Cardiac fibroblast (primary cell): ENCODE measurements around the gene MOCS2.

Experiments used
- DNase-seq, 2 donors: peaks; one replicate each; pipeline versions ENCODE4 v3.0.0 to v3.0.0-alpha.2; 2010; ENCODE audit warnings: low read depth in 2 of 2
- H3K4me3 ChIP-seq, 2 donors: replicated peaks in 1 of 2; 1 replicate in 1 of 2; 2 replicates in 1 of 2; pipeline ENCODE4 v1.5.1; 2011; ENCODE audit warnings: low read depth in 2 of 2, low read length in 2 of 2, mild to moderate bottlenecking in 2 of 2, moderate library complexity in 1 of 2
- TF ChIP-seq, protein P1 (sequence below): IDR thresholded peaks from one replicate; pipeline ENCODE4 v1.5.1; 2011; ENCODE audit warnings: low read depth, mild to moderate bottlenecking, low read length, inconsistent platforms

The MOCS2 gene

DNA sequence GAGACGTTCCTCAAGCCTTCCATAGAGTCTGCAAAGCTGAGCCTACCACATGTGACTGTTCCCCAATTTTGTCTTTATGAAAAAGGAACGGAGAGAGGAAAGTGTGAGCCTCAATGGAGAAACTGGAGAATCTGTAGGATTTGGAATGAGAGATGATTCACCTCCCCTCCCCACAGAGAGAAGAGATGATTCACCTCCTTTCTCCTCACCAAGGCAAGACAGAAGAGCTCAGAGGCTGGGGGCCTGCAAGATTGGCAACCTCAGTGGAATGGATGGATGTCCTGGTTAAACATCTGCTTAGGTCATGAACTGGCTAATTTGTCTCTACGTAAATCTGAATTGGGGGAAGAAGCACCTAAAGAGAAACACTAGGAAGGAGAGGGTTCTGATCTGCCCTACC is 17.0 kb upstream of the MOCS2 start:
- DNase-seq: peak in 1 of 2 donors; percentile 70
- H3K4me3 ChIP-seq: no peak overlapping the region
- TF ChIP-seq, protein P1, sequence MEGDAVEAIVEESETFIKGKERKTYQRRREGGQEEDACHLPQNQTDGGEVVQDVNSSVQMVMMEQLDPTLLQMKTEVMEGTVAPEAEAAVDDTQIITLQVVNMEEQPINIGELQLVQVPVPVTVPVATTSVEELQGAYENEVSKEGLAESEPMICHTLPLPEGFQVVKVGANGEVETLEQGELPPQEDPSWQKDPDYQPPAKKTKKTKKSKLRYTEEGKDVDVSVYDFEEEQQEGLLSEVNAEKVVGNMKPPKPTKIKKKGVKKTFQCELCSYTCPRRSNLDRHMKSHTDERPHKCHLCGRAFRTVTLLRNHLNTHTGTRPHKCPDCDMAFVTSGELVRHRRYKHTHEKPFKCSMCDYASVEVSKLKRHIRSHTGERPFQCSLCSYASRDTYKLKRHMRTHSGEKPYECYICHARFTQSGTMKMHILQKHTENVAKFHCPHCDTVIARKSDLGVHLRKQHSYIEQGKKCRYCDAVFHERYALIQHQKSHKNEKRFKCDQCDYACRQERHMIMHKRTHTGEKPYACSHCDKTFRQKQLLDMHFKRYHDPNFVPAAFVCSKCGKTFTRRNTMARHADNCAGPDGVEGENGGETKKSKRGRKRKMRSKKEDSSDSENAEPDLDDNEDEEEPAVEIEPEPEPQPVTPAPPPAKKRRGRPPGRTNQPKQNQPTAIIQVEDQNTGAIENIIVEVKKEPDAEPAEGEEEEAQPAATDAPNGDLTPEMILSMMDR: no peak

DNA sequence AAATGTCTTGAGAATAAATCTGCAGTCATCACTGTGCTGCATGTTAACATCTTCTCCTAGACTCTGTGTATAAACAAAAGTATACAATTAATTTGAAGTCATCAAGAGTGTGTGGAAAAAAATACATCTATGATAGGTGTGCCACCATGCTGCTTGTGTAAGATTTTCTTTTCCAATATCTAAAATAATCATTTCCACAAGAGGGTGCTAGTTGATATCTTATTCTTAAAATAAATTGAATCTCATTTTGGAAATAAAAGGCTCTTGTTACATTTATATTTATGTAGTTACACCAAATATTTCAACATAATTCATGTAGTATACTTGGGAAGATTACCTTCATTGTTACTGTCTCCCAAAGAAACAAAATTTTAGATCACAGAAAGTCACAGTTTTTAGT is 14.1 kb upstream of the MOCS2 start:
- TF ChIP-seq, protein P1: no peak

DNA sequence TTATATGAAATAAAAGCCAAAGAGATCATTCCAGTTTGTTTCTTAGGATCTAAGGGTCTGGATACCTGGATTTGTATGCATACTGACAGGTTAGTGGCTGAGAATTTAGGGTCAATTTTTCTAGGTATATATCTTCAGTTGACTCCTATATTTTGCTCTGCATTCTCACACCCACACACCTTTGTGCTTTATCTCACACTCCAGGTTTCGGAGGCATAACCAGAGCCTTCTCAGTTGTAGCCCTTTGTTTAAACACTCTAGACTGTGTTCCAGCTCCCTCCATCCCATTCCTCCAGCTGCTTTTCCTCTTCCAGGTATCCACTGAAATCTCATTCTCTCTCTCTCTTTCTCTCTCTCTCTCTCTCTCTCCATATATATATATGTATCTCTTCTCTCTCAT is 10.6 kb upstream of the MOCS2 start:
- no peak for DNase-seq
- TF ChIP-seq, protein P1: no peak
- no peak overlapping the region for H3K4me3 ChIP-seq

More for the DNA sequence above, 14.1 kb upstream of the MOCS2 start:
- peak; percentile 43 to 49 for DNase-seq
- no peak overlapping the region for H3K4me3 ChIP-seq

DNA sequence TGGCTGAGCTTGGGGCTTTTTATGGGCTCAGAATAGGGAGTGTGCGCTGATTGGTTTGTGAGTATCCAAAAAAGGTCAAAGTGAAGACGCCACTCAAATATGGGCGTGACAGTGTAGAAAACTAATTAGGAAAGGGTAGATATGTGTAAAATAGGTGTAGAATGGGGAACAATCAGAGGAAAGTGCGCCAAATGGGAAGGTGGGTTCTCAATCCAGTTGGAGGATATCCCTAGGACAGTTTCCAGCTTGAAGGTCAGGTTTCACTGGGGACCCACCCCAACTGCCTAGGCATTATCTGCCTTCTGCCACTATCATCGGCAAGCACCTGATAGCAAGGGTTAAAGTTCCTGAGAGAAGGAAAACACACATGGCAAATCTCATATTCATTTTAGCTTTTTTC is 9.3 kb upstream of the MOCS2 start:
- no peak for DNase-seq
- no peak overlapping the region for H3K4me3 ChIP-seq
- TF ChIP-seq, protein P1: no peak

DNA sequence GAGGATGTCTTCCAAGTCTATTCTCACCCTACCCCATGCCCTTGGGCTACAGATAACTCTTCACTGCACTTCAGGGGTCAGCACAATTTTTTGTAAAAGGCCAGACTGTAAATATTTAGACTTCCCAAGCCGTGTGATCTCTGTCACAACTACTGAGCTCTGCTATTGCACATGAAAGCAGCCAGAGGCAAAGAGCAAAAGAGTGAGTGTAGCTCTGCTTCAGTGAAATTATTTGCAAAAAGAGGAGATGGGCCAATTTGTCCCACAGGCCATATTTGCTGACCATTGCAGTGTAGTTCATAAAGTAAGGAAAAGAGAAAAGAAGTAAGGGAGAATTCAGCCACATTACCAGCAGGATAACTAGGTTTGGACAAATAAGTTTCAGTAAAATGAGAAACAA is 7.0 kb upstream of the MOCS2 start:
- no peak overlapping the region for H3K4me3 ChIP-seq
- DNase-seq: no peak
- TF ChIP-seq, protein P1: no peak

DNA sequence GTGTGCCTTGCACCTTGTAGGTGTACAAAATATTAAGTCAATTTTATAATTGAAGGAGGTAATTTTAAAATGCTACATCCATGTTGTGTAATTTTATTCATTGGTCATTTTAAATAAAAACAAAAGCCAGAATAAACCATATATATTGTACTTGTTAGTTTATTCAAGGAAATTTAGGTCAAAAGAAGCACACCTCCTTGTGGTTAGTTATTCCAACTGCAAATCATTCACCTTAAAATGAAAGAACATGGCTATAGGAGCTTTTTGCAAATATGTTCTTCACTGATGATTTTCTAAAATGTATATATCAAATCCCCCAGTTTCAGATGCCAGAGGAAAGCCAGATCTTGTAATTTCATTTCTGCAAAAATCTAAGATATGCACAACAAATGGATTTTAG is 5.4 kb upstream of the MOCS2 start:
- DNase-seq: peak; percentile 52 to 53
- no peak overlapping the region for H3K4me3 ChIP-seq
- TF ChIP-seq, protein P1: peak; percentile 14

DNA sequence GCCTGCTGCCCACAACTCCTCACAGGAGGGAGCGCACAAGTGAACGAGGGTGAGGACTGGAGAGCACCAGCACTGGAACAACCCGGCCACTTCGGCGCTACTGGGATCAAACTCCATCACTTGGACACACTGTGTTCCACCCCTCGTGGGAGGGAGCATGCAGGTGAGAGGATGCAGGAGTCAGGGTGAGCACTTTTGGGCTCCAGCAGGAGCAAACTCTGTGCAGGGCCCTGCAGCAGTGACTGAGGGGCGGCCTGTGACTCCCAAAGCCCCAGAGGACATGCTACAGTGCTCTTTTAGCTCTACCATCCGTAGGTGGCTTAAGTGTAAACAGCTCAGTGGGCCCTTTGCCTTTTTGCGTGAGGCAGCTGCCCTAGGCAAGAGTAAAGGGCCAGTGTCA is 4.4 kb upstream of the MOCS2 start:
- no peak for DNase-seq
- TF ChIP-seq, protein P1: no peak

More for the DNA sequence above, 4.4 kb upstream of the MOCS2 start:
- H3K4me3 ChIP-seq: no peak overlapping the region
